ENCODE measurements around the gene TRAF3.

TRAF3 gene

DNA sequence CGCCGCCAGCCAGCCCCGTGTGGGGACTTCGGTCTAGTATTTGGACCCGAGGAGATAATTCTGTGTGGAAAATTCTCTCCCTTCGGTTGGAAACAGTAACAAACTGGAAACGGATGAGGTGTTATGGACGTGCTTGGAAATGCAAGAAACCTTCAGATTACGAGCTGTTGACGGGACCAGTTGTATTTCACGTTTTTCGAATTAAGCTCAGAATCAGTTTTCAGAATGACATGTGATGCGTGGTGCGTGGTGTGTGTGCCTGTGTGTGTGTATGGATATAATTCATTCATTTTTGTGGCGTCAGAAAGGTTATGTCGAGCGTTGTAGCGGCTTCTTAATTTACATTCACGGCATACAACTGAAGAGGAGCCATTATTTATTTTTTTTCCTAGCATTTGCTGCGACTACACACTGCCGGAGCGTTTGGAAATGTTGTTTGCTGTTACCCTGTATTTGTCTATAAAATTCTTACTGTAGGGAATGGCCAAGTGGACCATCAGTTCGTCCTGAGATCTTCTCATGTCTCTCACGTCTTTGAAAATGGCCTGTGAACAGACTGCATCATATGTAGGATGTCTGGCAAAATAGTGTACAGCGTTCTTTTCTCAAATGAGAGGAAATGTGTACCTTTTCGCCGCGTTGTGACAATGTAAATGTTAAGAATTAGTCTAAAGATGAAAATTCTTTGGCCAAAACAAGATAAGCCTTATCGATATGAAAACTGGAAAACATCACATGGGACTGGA lies 1.3 kb downstream of the TRAF3 start:
- DNase-seq, result peak; percentile 45

DNA sequence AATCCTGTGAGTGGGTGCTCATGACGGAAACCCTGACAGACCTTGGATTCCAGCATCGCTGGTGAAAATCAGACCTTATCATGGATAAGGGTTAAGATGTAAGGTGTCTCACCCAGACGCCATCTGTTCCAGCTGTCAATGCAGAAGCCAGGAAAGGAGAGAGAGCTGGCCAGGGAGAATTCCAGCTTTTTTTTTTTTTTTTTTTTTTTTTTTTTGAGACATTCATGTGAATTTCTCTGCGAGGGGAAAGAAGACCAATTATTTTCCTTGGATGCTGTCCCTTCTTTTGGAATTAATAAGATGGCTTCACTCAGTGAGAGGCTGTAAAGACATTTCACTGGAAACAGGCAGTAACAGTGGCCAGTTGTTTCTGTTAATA lies 1.8 kb downstream of the TRAF3 start:
- no peak for DNase-seq

DNA sequence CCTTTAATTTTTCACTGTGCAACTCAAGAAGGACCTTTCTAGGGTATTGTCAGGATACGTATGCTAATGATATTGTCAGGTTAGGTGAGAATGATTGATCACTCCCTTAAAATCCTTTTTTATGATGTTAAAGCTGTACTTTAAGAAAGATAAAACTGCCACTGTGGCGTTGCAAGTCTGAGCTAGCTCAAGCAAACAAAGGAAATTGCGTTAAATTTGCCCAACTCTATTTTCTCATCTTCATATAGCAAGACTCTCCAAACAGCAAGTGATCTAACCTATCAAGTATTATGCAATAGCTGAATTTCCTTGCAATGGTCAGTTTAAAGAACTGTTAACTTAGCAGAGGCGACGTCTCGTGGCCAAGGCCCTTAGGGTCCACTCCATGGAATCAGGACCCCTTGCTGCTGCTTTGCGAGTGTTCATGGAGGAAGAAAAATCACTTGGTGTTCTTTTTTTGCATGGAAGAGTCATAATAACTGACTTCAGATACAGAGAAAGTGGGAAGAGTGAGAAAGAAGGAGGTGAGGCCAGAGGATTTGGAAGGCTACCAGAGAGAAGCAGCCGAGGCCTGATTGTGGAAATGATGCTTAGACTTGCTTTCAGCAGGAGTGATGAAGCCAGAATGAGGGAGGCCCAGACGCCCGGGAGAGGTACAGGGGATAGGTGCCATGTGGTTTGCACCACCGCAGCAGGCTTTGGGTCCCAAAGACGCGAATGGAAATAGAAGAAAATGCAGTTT lies 2.5 kb downstream of the TRAF3 start:
- DNase-seq, result no peak

DNA sequence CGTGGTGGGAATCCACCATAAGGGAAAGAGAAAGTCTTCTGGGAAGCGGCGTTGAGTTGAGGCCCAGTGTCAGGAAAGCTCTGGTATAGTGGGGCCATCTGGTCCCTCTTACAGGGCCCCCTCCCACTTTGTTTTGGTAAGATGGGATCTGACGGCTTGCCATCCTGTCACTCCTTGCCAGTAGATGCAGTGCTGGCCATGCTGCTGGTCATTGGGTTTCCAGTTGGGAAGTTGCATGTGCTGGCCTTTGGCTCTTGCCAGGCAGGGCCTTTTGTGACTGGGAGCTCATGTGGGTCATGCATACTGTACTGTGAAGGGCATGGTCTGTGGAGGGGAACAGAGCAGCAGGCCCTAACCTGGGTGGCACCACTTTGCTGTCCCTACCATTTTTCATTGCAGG lies 3.8 kb downstream of the TRAF3 start:
- no peak for DNase-seq

GRCh38 chr14:102782974-102783373 lies 5.7 kb downstream of the TRAF3 start:
- DNase-seq, result no peak

- no peak for DNase-seq
Measured at GRCh38 chr14:102784892-102785594, 7.8 kb downstream of the TRAF3 start.

- no peak for DNase-seq
Measured at GRCh38 chr14:102785595-102785963, 8.3 kb downstream of the TRAF3 start.

- no peak for DNase-seq
Measured at GRCh38 chr14:102786768-102787167, 9.5 kb downstream of the TRAF3 start.

GRCh38 chr14:102789349-102789748 lies 12.1 kb downstream of the TRAF3 start:
- no peak for DNase-seq

DNA sequence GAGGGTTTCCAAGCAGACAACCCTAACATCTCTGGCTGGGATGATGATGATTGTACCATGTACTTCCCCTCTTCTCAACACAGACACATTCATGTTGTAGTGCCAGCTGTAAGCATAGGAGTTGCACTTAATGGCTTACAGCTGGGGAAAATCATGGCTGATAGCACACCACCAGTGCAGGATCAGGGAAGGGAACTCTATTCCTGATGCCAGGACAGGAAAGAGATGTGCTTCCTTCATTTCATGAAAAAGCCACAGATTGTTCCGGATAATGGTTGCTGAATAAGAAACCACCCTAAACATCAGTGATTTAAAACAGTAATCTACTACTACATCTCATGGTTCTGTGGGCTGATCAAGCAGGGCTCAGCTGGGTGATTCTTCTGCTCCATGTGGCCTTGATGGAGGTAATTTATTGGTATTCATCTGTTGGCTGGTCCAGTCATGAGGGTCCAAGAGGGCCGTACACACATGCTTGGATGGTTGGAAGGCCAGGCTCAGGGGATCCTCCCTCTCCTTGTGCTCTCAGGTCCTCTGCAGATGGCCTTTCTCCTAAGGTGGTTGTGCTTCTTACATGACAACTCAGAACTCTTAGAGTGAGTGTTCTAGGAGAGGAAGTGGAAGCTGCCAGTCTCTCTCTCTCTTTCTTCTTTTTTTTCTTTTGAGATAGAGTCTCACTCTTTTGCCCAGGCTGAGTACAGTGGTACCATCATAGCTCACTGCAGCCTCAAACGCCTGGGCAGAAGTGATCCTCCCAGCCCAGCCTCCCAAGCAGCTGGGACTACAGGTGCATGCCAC lies 16.5 kb downstream of the TRAF3 start:
- no peak for DNase-seq

- DNase-seq, result no peak
Measured at GRCh38 chr14:102795060-102795925, 18.0 kb downstream of the TRAF3 start.

GRCh38 chr14:102796661-102797190 lies 19.5 kb downstream of the TRAF3 start:
- DNase-seq, result no peak

GRCh38 chr14:102798926-102799325 lies 21.7 kb downstream of the TRAF3 start:
- DNase-seq, result no peak

DNA sequence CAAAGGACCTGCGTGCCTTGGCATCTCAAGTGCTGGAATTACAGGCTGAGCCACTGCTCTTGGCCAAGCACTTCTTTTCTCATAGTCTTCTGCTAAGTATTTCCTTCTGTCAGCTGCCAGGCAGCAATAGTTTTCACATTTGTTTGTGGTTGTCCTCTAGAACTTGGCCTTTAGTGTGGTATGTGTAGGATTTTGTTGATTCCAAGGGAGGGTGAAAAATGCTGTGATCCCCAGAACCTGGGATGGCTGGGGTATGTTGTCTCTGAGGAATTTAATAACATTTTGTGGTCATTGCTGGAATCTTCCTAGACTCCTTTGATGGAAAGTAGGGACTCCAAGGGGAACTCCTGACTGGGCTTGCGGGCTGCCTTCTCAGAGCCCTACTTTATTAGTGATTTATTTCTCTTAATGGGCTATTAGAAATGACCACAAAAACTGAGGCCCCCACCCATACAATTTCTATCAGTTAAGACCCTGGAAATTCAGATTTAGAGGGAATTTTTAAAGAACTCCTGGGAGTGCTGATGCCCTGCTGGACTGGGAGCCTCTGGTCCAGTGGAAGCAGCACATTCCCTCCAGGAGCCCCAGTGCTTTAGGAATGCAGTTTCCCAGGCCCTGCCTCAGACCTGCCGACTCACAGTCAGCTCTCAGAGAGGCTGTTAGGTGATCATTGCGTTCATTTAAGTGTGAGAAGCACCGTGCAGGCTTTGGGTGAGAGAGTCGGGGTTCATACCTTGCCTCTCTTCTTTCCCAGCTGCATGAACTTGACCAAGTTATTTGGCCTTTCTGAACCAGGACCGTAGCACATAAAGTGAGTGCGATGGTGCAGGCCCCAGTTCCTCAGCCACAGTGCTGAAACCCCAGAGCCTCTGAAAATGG lies 22.7 kb downstream of the TRAF3 start:
- no peak for DNase-seq

DNA sequence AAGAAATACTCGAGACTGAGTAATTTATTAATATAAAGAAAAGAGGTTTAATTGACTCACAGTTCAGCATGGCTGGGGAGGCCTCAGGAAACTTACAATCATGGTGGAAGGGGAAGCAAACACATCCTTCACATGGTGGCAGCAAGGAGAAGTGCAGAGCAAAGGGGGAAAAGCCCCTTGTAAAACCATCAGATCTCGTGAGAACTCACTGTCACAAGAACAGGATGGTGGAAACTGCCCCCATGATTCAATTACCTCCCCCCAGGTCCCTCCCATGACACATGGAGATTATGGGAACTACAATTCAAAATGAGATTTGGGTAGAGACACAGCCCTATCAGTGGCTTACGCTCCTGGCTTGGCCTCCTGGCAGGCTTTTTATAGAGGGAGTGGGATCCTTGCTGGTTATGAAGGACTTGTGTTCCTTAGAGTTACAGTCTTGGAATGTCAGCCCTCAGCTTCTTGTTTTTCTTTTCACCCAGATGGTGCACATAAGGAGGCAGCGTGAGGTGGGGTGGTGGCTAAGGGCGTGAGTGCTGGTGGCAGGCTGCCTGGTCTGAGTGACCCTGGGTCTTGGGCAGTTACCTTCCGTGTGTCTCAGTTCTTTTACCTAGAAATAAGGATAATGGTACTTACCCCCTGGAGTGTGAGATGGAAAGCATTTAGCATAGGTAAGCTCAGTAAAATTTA lies 25.7 kb downstream of the TRAF3 start:
- no peak for DNase-seq

DNA sequence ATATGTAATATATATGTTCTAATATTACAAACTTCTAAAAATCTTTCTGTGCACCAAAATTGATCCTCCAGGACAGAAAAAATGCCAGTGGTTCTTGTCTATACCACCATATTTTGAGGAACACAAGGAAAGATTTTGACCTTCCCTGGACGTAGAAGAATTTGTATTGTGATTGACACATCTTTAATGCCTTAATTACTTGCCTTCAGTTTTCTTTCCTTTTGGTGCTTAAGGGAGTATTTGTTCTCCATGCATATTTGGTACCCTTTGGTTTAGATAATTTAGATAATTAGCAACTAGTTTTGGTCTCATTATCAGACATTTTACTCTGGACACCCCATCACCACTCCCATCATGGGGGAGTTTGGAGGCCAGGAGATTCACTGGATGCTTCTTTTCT lies 27.6 kb downstream of the TRAF3 start:
- peak; percentile 27 for DNase-seq

DNA sequence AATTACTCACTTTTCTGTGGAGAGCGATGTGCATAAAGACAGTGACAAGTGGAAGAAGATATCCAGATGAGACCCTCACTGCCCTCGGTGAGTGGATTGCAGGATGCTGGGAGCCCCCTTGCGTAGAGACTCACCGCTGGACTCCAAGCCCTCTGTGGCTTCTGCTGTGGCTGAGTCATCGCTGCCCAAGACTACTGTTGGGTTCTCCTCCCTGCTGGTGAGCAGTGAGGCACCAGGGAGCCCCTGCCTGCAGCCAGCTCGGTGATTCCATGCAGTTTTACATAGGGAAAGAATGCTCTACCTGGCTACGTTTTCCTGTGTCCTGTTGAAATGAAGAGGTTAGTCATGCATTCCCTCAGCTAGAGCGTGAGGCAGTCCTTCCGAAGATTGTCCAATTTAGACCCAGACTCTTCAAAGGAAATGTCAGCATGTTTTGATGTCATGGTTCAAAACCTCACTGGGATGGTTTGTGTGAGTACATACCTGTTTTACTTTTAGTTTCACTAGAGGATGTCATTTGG lies 28.2 kb downstream of the TRAF3 start:
- DNase-seq, result peak; percentile 75

GRCh38 chr14:102805941-102806340 lies 28.7 kb downstream of the TRAF3 start:
- DNase-seq, result peak; percentile 42

GRCh38 chr14:102806447-102806846 lies 29.2 kb downstream of the TRAF3 start:
- DNase-seq, result no peak

- DNase-seq, result no peak
Measured at GRCh38 chr14:102807013-102807406, 29.8 kb downstream of the TRAF3 start.
